Measurements from ENCODE around the gene MLLT10. TPM values are rescaled to one million over a fixed set of nuclear protein-coding genes. Genes with fewer than 3 reads are reported as not detected.

Gene MLLT10
- total RNA-seq, 1 experiment from 2014 or later: 60.1 TPM

- CTCF ChIA-PET: interaction anchor here (0.6 to 0.9 kb wide), 4 partner anchors 9 to 75 kb away, joined by 3 read pairs; no protein-coding TSS in a partner anchor
- POLR2A ChIA-PET: interaction anchor here (0.6 to 3.6 kb wide), 3 partner anchors 12 to 20 kb away, joined by 3 to 57 read pairs (median 8); partner anchors contain the start of gene SKIDA1
- DNase-seq (ENCODE audit: low spot score) (no peak), ATAC-seq (no peak)
- peak overlapping the region; percentile 86 for H3K4me3 Mint-ChIP-seq
- H3K27ac Mint-ChIP-seq: no peak overlapping the region
- no peaks in the 10 kb centered on the region for H3K36me3 Mint-ChIP-seq
- H3K4me1 Mint-ChIP-seq: peaks cover 67% of the 10 kb centered on the region
- H3K9me3 Mint-ChIP-seq: no peaks in the 10 kb centered on the region
- H3K27me3 Mint-ChIP-seq (ENCODE audit: low read depth): peaks cover 20% of the 10 kb centered on the region
- TF ChIP-seq SMAD3 (CRISPR knock-in tag; IDR thresholded peaks at IDR 0.05; ENCODE audit: borderline replicate concordance): no peak
- TF ChIP-seq ZNF121 (CRISPR knock-in tag; IDR thresholded peaks at IDR 0.05): 0 out of 2 replicates have a peak, but pooled peaks have one; percentile 18
- TF ChIP-seq ZSCAN18 (CRISPR knock-in tag; IDR thresholded peaks at IDR 0.05): no peak
These were observed 19.8 kb upstream of the MLLT10 start for GRCh38 chr10:21514129-21514817.

GRCh38 chr10:21514818-21515351 lies 19.1 kb upstream of the MLLT10 start:
- ChIA-PET POLR2A (interaction anchor here (0.6 to 3.6 kb wide), 3 partner anchors 12 to 20 kb away, joined by 3 to 57 read pairs (median 8); partner anchors contain the start of gene SKIDA1), CTCF (interaction anchor here (0.6 to 0.9 kb wide), 4 partner anchors 8 to 514 kb away, joined by 3 read pairs; no protein-coding TSS in a partner anchor)
- DNase-seq (ENCODE audit: low spot score) (no peak), ATAC-seq (no peak)
- peaks cover 26% of the 10 kb centered on the region for H3K27me3 Mint-ChIP-seq (ENCODE audit: low read depth)
- no peaks in the 10 kb centered on the region for H3K36me3 Mint-ChIP-seq
- no peak for TF ChIP-seq ZBTB43 (CRISPR knock-in tag; IDR thresholded peaks at IDR 0.05)
- no peak for TF ChIP-seq ZMAT4 (CRISPR knock-in tag; IDR thresholded peaks at IDR 0.05)
- TF ChIP-seq OVOL2 (CRISPR knock-in tag; IDR thresholded peaks at IDR 0.05; ENCODE audit: borderline replicate concordance): no peak
- TF ChIP-seq ZNF532 (CRISPR knock-in tag; IDR thresholded peaks at IDR 0.05; ENCODE audit: borderline replicate concordance): no peak
- TF ChIP-seq FOXJ3 (CRISPR knock-in tag; IDR thresholded peaks at IDR 0.05; ENCODE audit: borderline replicate concordance): no peak
- H3K27ac Mint-ChIP-seq: no peak overlapping the region
- peak overlapping the region; percentile 86 for H3K4me3 Mint-ChIP-seq
- H3K4me1 Mint-ChIP-seq: peaks cover 69% of the 10 kb centered on the region
- H3K9me3 Mint-ChIP-seq: no peaks in the 10 kb centered on the region

- CTCF ChIA-PET: interaction anchor here (0.7 to 2.0 kb wide), 4 partner anchors 8 to 515 kb away, joined by 3 to 8 read pairs (median 4); partner anchors contain the start of gene SKIDA1
These were observed 18.4 kb upstream of the MLLT10 start for GRCh38 chr10:21515361-21516241.

More at GRCh38 chr10:21515361-21516241, 18.4 kb upstream of the MLLT10 start:
- no peaks in the 10 kb centered on the region for H3K36me3 Mint-ChIP-seq
- H3K4me1 Mint-ChIP-seq: peaks cover 75% of the 10 kb centered on the region
- ATAC-seq: peak; percentile 35
- H3K27ac Mint-ChIP-seq: peak overlapping the region; percentile 69
- POLR2A ChIA-PET: interaction anchor here (0.6 to 3.6 kb wide), 12 partner anchors 8 to 234 kb away, joined by 3 to 57 read pairs (median 5); partner anchors contain the start of gene SKIDA1
- peaks cover 30% of the 10 kb centered on the region for H3K27me3 Mint-ChIP-seq (ENCODE audit: low read depth)
- peak overlapping the region; percentile 86 for H3K4me3 Mint-ChIP-seq
- no peaks in the 10 kb centered on the region for H3K9me3 Mint-ChIP-seq
- peak; percentile 59 for TF ChIP-seq FOXK1 (CRISPR knock-in tag; IDR thresholded peaks at IDR 0.05)
- TF ChIP-seq ZNF671 (CRISPR knock-in tag; IDR thresholded peaks at IDR 0.05): no peak
- DNase-seq (ENCODE audit: low spot score): no peak

All from WTC11 (cell line).